ENCODE results near the gene ZCCHC7.
"Not testable (repeated sequence)": the region's sequence is repeated elsewhere in the genome, so short reads cannot be mapped to it uniquely, and the experiment has no call there.

Gene ZCCHC7

DNA sequence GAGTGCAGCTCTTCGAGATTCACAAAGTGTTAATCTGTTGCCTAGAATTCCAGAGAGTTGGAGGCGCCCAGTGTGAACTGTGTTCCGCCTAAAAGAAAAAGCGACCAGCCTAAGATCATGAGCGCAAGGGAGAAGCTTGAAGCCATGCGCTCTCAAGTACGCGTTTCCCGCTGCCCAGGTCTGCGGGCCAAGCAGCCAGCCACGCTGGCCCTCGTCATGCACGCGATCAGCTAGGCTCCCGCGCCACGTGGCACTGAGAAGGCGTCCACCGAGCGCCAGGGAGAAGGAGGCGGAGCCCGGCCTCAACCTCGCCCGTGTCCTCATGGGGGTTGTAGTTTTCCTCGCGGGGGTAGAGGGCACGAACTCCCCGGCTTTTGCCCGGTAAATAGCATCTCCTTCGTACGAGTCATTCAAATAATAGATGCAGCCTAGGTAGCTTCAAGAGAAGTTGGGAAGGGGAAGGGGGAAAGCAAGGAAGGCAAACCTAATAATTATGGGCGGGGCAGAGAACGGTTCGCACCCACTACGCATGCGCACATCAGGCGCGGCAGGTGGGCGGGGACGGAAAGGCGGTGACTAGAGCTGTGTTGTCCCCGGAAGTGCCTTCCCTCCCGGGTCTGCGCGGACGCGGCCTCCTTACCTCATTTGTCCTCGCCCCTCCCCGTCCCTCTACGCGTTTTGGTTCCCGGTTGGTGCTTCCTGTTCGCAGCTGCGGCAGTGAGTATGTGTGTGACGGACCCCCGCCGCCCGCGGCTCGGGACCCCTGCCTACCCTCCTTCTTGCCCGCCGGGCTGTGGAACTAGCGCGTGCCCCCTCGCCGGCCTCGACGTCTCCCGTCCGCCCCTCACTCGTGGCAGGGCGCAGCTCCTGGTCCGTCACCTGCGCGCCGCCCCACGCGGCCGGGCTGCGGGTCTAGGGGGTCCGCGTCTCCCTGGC is at the start of gene ZCCHC7:
Gene ZCCHC7, plus strand, starts transcription at position 668 of the 936 bp plus-strand sequence.
- in situ Hi-C loops (cut with MboI; ENCODE audit: low sequenced_read_pairs) = no loop called here

DNA sequence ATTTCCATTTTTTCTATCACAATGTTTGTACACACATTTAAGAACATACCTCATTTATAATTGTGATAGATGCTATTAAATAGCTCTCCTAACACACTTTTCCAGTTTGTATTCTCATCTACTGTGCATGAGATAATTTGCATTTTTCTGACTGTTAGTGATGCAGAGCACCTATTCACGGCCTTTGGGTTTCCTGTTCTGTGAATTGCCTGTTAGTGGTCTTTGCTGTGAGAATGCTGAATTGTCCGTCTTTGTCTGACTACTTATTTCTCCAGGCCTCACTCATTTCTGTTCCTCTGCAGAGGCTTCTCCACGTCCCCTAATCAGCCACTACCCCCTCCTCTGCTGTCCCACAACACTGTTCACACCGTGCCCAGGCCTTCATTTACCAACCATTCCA is 45.6 kb upstream of the ZCCHC7 start:
- in situ Hi-C loops (cut with MboI; ENCODE audit: low sequenced_read_pairs) = not testable (repeated sequence)

DNA sequence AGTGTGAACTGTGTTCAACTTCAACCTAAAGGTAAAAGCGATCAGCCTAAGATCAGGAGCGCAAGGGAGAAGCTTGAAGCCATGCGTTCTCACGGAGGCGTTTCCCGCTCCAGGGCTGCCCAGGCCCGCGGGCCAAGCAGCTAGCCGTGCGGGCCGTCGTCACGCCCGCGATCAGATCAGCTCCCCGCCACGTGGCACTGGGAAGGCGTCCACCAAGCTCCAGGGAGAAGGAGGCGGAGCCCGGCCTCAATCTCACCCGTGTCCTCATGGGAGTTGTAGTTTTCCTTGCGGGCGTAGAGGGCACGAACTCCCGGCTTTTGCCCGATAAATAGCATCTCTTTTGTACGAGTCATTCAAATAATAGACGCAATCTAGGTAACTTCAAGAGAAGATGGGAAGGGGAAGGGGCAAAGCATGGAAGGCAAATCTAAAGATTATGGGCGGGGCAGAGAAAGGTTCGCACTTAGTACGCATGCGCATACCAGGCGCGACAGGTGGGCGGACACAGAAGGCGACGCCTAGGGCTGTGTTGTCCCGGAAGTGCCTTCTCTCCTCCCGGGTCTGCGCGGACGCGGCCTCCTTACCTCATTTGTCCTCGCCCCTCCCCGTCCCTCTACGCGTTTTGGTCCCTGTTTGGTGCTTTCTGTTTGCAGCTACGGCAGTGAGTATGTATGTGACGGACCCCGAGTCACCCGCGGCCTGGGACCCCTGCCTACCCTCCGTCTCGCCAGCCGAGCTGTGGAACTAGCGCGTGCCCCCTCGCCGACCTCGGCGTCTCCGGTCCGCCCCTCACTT is 40.8 kb upstream of the ZCCHC7 start:
- in situ Hi-C loops (cut with MboI; ENCODE audit: low sequenced_read_pairs) = no loop called here

DNA sequence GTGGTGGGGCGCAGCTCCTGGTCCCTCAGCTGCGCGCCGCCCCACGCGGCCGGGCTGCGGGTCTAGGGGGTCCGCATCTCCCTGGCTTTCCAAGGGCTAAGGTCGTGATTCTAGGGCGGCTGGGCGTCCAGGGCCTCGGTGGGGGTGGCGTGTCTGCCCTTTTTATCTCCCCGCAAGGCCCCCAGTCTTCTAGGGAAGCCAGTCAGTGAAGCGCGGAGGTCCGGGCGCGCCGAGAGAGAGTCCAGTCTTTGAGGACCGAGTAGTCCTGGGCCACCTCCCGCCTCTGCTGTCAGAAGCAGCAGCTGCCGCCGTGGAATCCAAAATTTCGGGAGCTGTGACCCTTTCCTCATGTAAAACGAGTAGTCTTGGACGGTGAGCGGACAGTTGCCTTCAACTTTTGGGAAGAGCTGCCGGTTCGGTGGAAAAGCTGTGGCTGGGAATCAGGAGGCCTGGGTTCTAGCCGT is 40.2 kb upstream of the ZCCHC7 start:
- in situ Hi-C loops (cut with MboI; ENCODE audit: low sequenced_read_pairs) = not testable (repeated sequence)

DNA sequence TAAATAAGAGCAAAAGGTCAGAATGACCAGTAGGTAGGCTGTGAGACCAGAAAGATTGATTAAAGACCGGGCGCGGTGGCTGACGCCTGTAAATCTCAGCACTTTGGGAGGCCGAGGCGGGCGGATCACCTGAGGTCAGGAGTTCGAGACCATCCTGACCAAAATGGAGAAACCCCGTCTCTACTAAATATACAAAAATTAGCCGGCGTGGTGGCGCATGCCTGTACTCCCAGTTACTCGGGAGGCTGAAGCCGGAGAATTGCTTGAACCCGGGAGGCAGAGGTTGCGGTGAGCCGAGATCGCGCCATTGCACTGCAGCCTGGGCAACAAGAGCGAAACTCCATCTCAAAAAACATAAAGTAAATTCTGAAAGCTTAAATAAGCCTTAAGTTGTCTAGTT is 38.9 kb upstream of the ZCCHC7 start:
- in situ Hi-C loops (cut with MboI; ENCODE audit: low sequenced_read_pairs) = not testable (repeated sequence)

DNA sequence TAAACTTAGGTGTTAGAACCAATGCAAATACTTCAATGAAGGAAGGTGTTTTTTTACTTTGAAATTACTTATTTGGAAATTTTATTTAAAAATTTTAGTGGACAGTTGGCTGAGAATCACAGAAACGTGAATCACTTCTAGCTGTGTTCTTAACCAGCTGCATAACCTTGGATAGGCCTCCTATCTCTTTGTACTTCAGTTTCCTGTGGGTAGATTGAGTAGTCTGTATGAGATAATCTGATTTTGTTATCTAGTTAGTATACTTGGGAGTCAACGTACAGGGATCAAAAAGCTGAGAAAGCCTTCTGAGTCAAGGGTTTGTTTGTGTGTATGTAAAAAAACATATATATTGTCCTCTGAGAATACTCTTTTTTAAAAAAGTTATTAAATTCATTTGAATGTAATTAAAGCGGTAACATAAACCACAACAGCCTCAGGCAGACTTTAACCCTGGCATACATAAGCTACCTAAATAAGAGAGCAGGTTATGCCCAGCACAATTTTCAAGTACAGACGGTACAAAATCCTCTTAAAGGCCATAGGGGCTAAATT is 38.1 kb upstream of the ZCCHC7 start:
- in situ Hi-C loops (cut with MboI; ENCODE audit: low sequenced_read_pairs) = no loop called here

DNA sequence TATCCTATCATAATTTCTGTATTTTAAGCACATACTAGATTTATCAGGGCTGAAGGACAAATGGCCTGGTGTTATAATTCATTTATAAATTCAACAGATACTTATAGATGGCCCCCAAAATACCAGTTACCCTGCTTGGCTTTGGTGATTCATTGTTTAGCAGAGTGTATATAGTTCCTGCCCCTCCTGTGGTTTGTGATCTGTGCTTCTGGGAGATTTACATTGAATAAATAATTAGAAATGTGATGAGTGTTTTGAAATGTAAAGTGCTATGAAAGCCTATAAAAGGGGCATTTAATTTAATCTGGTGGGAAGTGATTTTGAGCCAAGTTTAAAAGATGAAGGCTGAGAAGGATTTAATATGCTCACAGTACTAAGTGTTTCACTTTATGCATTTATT is 36.7 kb upstream of the ZCCHC7 start:
- in situ Hi-C loops (cut with MboI; ENCODE audit: low sequenced_read_pairs) = no loop called here

DNA sequence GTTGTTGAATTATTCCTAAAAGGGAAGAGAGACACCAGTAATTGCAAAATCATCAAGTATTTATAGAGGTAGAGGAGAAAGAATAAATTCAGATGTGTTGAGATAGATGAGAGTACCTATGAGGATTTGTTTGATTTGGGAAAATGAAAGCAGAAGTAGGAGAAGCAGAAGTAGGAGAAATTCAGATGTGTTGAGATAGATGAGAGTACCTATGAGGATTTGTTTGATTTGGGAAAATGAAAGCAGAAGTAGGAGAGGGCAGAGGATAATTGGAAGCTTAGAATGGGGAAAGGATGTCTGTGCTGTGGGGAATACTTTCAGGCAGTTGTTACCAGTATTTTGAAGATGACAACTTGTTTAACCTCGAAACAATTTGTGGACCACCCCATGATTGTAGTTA is 35.1 kb upstream of the ZCCHC7 start:
- in situ Hi-C loops (cut with MboI; ENCODE audit: low sequenced_read_pairs) = no loop called here

DNA sequence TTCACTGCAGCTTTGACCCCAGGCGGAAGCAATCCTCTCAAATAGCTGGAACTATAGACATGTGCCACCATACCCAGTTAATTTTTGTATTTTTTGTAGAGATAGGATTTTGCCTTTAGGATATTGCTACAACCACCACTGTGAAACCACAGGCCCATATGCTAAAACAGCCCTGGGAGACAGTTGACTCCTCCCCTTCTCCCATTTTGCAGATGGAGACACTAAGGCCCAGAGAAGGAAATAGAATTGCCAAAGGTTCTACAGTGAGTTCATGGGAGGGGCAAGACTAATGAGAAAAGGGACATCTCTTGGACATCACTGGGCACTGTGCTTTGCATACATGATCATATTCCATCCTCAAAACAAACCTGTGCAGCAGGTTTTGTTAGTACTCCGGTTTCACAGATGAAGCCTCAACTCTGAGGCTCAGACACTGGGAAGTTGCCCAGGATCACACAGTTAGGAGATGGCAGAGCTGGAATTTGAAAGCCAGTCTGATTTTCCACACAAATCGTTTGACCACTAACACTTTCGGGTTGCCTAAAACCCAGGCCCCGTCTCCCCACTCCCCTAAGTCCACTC is 27.6 kb upstream of the ZCCHC7 start:
- in situ Hi-C loops (cut with MboI; ENCODE audit: low sequenced_read_pairs) = not testable (repeated sequence)

DNA sequence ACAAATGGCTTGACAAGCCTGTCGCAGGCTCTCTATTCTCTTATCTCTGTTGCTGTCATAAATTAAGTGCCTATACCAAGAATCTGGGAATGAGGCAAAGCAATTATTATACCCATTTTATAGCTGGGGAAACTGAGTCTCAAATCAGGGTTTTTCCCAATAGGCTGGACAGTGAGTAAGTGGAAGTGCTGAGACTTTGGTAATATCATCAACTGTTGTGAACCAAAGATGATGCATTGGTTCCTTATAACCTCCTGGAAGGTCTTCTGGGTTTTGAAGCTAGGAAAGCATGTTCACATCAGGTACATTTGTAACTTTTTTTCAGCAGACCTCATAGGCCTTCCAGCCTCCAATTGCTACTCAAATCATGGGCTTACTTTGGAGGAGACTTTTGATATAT is 25.6 kb upstream of the ZCCHC7 start:
- in situ Hi-C loops (cut with MboI; ENCODE audit: low sequenced_read_pairs) = no loop called here

DNA sequence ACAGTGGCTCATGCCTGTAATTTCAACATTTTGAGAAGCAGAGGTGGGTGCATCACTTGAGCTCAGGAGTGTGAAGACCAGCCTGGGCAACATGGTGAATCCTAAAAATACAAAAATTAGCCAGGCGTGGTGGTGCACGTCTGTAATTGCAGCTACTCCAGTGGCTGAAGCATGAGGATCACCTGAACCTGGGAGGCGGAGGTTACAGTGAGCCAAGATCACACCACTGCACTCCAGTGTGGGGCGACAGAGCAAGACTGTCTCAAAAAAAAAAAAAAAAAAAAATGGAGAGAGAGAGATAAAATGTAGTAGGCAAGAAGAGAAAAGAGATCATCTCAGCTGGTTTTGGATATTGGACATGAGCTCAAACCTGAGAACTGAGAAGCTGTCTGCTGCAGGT is 23.7 kb upstream of the ZCCHC7 start:
- in situ Hi-C loops (cut with MboI; ENCODE audit: low sequenced_read_pairs) = no loop called here

DNA sequence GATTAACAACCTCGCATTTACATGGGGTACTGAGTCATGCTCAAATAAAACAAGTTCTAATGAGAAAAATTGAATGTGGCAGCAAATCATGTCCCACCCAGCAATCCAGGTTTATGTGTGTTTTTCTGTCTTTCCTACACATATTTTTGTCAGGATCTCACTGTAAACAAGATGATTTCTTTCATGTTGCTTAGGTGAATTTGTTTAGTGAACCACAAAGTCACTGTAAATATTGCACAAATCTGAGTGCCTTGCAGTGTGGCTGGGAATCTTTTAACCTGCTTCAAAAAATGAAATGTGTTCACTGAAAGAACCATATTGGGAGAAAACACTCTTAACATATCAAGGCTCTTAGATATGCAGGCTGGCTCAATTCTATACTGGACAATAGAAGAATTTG is 23.1 kb upstream of the ZCCHC7 start:
- in situ Hi-C loops (cut with MboI; ENCODE audit: low sequenced_read_pairs) = no loop called here

DNA sequence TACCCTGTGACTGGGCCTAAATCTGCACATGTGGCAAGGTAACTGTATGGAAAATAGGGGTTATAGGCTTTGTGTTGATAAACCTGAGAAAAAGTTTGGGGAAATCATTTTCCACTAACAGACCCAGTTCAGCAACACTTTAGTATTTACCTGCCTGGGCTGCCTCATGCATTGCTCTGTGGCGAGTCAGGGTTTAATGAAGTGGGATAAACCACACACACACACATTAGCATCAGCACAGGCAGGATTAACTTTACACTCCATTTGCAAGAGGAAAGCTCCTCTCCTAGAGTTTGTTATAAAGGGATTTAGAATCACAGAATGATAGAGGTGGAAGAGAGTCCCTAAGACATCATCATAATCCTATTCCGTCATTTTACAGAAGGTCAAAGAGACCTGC is 20.0 kb upstream of the ZCCHC7 start:
- in situ Hi-C loops (cut with MboI; ENCODE audit: low sequenced_read_pairs) = no loop called here

DNA sequence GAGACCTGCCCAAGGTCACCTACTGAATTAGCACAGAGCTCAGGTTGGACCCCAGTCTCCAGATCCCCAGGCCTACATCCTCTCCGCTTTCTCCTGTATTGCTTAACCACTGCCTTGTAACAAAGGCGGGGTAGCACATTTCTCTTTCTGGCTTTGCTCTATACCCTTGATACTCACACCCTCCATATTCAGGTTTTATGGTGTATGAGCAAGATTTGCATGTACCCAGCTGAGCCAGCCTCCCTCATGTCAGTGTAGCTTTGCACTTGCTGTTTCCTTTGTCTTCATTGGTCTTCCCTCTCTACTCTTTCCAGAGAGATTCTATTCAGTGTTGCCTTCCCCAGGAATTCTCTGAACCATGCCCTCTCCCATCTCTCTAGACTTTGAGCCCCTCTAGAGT is 19.6 kb upstream of the ZCCHC7 start:
- in situ Hi-C loops (cut with MboI; ENCODE audit: low sequenced_read_pairs) = no loop called here

DNA sequence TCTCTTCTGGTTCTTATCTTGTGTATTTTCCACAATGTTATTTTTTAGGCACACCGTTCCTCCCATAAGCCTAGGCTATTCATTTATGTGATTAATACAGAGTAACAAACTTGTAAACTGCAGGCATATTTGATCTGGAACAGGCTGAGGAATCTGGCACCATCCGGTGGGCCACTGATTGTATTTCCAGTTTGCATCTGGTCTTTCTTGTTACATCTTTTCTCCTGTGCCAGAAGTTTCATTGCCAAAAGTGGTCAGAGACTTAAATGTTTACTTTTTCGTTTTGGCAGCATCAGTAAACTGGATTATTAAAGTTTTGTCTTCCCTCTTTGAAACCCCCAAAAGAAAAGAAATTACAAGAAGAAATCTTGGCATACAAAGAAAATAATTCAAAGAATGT is 17.9 kb upstream of the ZCCHC7 start:
- in situ Hi-C loops (cut with MboI; ENCODE audit: low sequenced_read_pairs) = no loop called here

DNA sequence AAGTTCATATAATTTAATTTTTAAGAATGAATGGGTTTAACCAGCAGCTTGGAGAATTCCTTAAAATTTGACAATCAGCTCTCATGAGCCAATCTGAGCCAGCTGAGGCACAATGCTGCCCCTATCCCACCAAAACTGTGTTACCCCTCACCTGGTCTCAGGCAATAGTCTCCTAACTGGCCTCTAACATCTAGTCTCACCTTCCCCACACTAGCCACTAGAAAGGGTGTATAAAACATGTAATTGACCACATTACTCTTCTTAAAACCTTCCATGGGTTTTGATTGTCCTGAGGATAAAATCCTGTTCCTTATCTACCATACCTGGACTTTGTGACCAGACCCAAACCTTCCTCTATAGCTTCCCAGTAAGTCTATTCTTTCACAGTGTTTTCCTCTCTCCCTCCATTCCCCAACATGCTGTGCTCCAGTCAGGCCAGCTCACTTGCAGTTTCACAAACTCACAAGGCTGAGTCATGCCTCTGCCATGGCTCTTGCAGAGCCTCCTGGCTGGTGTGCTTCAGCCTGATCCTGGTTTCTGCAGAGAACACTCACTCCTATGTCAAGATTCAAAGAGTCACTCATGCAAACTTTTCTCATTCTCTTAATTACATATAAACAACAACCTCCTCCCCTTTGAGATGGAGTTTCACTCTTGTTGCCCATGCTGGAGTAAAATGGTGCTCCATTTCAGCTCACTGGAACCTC is 16.0 kb upstream of the ZCCHC7 start:
- in situ Hi-C loops (cut with MboI; ENCODE audit: low sequenced_read_pairs) = no loop called here

DNA sequence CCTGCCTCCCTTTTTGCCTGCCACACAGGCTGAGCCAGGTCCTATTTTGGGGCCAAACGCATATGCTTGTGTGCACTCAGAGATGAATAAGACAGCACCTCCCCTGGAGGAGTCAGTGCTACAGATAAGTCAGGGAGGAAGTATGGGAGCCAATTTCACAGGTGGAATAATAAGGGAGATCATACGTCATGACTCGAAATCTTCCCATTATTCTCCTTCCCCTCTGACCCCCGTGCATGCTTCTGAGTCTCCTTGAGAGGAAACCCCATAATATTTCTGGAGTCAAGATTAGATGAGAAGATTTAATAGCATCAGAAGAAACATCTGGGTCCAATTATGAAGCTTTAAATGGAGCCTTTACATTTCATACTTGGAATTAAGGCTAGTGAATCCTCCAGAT is 15.1 kb upstream of the ZCCHC7 start:
- in situ Hi-C loops (cut with MboI; ENCODE audit: low sequenced_read_pairs) = no loop called here

DNA sequence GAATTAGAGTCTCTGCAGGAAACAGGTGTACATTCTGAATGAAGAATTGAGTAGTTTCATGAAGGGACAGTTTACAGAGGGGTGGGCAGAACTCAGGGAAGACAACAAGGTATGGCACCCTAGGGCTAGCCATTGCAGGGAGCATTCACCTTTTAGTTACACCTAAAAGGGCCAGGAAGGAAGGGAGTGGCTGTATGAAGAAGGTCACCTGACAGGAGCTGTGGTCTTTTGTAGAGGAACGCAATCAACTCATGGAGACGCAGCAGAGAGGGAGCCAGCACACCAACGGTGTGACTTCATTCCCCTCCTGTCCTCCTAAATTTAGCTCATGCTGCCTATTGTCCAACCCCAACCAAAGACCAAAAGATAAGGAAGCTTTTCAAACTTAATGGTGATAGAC is 12.7 kb upstream of the ZCCHC7 start:
- in situ Hi-C loops (cut with MboI; ENCODE audit: low sequenced_read_pairs) = no loop called here

DNA sequence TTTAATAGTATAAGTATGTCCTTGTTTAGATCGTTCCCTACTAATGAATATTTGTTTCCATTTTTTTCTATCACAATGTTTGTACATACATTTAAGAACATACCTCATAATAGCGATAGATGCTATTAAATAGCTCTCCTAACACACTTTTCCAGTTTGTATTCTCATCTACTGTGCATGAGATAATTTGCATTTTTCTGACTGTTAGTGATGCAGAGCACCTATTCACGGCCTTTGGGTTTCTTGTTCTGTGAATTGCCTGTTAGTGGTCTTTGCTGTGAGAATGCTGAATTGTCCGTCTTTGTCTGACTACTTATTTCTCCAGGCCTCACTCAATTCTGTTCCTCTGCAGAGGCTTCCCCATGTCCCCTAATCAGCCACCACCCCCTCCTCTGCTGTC is 5.9 kb upstream of the ZCCHC7 start:
- in situ Hi-C loops (cut with MboI; ENCODE audit: low sequenced_read_pairs) = not testable (repeated sequence)

DNA sequence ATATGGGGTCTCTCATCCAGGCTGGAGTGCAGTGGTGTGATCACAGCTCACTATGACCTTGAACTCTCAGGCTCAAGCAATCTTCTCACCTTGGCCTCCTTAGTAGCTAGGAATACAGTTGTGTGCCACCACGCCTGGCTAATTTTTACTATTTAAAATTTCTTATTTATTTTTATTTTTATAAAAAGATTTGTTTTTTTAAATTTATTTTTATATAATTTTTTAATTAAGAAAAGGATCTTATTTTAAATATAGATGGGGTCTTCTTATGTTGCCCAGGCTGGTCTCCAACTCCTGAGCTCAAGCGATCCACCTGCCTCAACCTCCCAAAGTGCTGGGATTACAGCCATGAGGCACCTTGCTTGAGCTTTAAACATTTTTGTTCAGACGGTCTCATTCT is 2.4 kb upstream of the ZCCHC7 start:
- in situ Hi-C loops (cut with MboI; ENCODE audit: low sequenced_read_pairs) = no loop called here

DNA sequence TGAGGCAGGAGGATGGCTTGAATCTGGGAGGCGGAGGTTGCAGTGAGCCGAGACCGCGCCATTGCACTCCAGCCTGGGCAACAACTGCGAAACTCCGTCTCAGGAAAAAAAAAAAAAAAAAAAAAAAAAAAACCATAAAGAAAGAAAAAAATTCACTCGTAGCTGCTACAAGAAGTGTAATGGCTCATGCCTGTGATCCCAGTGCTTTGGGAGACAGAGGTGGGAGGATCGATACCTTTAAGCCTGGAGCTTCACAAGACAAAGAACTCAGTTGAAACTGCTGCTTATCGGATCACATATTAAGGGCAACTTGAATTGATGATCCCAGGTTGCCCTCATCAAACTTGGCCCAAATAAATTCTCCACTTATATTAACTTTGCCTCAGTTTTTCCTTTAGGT is 1.0 kb upstream of the ZCCHC7 start:
- in situ Hi-C loops (cut with MboI; ENCODE audit: low sequenced_read_pairs) = no loop called here
